HG03457 (cell line): ENCODE results near the gene NTMT1.

Experiments
- ATAC-seq: cut with Tn5 transposase; IDR thresholded peaks from one replicate; pipeline ENCODE4 v1.9.1; 2021; ENCODE audit warnings: moderate number of reproducible peaks; ENCODE audit not compliant: unreplicated experiment

The NTMT1 gene

DNA sequence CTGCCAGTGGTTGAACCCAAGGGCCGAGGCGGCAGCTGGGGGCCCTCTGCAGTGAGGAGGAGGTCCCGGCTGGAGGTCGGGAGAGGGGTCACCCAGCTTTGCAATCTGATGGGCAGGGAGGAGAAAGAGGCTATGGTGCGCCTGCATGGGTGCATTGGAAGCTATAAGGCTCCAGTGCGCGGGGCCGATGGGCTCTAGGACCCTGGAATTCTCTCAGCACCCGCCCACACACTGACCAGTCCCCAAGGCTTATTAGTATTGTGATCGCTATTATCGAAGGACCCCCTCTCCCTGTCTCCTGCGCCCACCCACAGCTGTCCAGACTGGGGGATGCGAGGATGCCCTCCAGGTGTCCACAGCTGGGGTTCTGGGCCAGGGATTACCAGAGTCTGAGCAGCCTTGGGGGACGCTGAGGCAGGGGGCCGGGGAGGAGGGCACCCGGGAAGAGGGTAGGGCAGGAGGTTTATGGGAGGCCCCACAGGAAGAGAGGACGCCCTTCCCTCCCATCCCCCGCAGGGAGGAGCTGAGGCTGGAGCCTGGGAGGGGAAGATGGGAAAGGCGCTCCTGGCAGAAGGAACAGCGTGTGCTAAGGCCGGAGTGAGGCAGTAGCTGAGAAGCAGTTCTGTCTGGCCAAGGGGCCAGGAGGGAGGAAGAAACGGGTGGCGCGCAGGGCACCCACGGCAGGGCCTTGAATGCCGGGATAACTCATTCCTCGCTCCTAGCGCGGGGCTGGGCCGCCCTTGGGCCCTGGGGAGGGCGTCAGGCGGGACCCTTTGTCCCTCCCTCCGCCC, 29.2 kb upstream of the NTMT1 start:
- no peak for ATAC-seq

DNA sequence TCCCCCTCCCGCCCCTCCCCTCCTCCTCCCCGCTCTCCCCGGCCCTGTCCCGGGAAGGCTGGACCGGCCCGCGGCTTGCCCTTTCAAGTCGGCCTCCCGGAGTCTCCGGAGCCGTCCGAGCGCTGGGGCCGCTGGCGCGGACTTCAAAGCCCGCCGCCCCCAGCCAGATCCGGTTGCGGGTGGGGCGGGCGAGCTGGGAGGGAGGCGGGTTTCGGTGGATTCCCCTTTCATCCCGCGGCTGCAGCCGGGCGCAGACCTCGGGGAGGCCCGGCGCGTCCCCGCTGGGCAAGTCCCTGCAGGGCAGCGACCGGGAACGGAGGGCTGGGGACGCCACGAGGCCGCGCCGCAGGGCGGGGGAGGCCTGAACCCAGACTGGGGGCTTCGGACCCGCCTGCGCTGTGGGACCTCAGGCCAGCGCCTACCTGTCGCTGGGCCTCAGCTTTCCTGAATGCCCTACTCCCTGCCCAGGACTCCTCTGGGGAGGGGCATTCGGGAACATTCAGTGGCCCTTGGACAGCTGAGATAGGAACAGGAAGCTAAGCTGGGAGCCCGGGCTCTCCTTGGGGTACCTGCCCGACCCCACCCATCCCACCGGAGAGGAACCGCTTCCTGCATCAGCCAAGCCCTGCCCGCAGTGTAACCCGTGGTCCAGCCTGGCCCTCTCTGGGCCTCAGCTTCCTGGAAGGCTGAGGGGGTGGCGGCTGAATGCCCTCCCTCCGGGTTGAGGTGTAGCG, 28.4 kb upstream of the NTMT1 start:
- no peak for ATAC-seq

DNA sequence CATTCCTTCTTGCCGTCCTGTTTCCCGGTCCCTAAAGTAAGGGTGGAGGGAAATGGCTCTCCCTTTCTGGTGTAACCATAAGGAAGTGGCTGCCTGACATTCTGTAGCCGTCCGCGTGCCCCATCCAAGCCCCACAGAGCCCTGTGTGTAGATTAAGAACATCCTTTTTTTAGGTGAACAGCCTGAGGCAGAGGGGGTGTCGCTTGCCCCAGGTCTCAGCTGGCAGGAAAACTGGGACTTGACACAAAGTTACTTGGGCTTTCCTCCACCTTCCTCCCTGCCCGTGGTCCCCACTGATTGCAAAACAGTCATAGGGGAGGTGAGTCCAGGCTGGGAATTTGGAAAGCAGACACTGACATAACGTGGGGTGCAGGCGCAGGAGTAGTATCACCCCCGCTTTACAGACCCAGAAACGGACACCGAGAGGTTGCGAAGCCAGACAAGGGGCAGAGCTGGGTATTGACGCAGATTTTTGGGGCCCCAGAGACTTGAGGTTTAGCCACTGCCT, 27.8 kb upstream of the NTMT1 start:
- no peak for ATAC-seq

DNA sequence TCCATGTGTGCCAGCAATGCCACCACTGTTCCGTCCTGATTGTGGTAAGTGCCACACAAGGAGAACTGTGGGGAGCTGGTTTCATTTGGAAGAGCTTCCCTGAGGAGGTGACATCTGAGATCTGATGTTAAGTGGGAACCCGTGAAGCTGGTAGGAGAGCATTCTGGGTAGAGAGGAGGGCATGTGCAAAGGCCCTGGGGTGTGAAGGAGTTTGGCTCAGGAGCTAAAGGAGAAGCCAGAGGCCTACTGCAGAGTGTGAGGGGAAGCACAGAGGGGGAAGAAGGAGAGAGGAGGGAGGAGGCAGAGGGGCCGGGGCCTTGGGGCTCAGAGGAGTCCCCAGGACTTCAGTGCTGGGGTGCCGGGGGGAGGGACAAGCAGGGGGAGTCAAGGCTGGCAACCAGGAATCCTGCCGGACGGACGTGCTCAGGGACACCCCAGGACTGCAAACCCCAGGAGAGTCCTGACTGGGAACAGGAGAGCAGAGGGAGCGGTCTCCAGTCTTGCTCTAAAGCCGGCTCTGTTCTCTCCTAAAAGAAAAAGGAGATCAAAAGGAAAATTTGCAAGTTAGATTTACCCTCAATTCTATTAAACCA, 24.8 kb upstream of the NTMT1 start:
- no peak for ATAC-seq

DNA sequence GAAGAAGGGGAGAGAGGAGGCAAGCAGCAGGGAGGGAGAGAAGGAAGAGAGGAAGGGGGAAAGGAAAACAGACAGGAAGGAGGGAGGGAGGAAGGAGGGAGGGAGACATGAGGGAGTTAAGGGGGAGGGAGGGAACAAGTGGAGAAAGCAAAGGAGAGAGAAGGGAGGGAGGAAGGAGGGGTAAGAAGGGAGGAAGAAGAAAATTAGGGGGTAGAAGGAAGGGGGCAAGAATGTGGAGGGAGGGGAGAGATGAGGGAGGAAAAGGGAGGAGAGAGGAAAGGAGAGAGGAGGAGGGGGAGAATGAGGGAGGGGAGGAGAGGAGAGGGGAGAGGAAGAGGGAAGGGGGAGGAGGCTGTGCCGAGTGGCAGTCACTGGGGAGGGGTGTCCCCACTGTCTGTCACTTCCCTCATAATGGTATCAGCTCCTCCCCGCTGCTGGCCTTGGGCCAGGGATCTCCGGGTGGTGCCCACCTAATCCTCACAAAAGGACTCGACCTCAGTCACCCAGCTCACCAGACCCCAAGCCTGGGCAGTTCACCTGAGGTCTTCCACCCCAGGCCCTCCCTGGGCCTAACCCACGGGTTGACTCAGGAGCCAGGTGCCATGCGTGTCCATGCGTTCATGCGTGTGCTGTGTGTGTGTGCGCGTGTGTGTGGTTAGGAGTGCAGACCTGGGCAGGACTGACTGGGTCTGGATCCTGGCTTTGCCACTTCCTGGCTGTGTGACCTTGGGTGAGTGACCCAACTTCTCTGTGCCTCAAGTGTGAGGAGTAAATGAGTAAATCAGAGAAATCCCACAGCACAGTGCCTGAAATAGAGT, 23.2 kb upstream of the NTMT1 start:
- no peak for ATAC-seq

DNA sequence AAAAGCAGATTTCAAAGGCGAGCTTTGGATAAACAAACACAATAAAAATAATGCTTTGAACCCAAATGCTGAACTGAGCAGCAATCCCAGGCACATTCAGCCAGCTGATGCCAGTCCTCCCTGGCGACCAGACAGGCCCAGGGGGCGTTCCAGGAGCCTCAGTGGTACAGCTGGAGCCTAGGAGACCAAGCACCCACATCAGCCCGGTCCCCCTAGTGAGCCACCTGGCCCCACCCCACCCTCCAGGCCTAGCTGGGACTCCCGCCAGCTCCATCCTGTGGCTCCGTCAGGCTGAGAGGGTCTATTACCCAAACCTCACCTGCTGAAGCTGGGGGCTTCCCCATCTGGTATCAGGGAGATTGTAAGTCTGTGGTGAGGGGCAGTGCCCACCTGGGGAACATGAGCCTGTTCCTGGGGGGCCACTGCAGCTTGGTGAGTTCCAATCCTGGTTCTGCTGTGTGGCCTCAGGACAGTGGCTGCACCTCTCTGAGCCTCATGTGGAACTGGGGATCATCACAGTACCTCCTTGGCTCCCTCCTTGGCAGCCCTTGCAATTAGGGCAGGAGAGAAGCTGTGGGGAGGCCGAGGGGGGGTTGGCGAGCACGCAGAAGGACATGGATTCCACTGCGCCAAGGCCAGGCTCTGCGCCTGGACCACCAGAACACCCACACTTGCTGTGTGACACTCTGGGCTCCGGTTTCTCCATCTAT, 21.8 kb upstream of the NTMT1 start:
- no peak for ATAC-seq

DNA sequence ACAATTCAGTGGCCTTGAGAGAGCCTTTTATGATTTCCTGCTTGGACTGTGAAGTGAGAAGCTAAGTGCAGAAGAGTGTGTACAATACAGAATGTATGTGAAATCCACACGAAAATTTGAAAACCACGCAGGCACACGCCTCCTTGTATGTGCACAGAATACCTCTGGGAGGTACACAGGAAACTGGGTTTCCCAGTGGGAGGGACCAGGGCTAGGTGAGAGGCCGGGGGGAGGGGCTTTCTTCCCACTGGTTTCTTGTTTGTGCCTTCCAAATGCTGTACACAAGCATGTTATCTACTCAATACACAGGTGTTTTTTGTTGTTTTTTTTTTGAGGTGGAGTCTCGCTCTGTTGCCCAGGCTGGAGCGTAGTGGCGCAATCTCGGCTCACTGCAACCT, 21.2 kb upstream of the NTMT1 start:
- no peak for ATAC-seq

DNA sequence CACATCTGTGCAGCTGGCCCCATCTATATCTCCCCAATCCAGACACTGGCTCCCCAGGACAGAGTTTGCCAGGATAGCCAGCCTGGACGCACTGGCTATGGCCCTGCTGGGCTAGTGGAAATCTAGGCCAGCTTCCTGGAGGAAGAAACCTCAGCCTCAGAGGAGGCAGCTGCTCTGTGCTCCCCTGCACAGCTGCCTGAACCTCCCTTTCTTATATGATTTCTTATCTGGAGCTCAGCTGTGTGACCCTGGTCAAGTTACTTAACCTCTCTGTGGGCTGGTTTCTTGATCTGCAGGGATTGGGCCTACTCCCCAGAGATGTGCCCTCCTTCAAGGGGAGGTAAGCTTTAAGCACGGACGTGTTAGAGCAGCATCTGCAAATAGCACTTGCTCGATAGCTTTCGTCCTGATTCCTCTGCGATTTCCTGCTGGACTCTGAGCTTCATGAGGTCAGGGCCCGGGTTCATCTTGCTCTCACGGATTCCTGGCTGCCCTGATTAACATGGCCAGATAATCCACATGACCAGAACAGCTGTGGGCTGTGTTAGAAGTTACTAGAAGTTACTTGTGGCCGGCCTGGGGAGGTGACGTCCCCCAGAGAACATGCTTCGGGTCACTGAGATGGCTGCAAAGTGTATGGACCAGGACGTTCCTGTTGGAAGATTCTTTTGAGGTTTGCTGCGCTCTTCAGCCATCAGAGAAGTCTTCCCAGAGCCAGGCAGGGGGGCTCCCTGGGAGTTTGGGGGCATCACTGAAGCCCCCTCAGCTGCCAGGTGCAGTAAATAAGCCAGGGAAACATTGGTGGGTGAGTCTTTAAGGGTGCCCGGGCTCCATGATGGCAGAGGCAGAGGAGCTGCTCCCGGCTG, 19.6 kb upstream of the NTMT1 start:
- ATAC-seq = no peak

DNA sequence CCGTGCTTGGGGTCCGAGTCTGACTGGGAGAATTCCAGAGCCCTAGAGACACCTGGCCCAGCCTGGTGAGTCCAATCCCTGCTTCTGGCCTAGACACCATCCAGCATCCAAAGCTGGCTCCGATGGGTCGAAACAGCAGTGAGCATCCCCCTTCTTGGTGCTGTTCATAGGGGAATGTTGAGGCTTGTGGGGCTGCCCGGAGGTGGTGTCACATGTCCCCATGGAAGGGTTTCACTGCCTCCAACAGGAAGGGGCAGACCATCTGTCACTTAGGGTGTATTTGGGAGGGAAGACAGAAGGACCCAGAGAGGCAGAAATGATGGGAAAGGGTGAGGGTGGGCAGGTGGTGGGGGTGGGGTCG, 19.0 kb upstream of the NTMT1 start:
- no peak for ATAC-seq

DNA sequence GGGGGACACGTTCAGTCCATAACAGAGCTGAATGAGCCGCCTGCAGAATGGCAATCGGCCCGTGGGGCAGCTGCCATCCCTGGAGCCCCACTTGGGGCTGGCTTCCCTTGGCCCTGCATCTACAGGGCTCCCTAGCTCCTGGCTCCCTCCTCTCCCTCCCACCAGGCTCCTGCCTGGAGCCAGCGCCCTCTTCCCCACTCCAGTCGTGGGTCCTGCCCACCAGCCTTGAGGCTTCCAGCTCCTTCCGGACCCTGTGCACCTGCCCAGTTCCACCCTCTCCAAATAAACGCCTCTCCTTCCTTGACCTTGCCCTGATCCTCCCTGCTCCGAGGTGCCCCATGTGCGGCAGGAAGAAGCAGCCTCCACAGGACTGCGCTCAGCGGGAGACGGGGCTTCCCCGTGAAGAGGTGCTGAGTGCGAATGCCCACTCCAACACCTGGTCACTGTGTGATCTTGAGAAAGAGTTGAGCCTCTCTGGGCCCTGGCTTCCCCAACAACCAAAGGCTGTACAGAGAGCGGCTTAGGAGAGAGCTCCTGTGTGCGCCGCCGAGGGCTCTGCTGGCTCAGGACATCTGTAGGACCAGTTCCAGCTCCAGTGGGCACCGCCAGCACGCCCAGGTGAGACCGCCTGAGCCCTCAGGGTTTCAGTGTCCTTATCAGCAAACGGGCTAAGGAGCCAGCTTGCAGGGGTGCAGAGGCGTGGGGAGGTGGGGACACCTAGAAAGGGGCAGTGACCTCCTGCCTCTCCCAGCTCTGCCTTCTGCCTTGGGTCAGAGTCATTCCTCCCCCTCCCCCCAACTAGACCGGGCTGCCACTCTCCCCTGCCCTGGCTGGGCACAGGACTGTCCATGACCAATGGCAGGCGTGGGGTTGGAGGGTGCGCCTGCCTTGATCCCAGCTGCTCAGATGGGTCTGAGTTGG, 17.1 kb upstream of the NTMT1 start:
- no peak for ATAC-seq

DNA sequence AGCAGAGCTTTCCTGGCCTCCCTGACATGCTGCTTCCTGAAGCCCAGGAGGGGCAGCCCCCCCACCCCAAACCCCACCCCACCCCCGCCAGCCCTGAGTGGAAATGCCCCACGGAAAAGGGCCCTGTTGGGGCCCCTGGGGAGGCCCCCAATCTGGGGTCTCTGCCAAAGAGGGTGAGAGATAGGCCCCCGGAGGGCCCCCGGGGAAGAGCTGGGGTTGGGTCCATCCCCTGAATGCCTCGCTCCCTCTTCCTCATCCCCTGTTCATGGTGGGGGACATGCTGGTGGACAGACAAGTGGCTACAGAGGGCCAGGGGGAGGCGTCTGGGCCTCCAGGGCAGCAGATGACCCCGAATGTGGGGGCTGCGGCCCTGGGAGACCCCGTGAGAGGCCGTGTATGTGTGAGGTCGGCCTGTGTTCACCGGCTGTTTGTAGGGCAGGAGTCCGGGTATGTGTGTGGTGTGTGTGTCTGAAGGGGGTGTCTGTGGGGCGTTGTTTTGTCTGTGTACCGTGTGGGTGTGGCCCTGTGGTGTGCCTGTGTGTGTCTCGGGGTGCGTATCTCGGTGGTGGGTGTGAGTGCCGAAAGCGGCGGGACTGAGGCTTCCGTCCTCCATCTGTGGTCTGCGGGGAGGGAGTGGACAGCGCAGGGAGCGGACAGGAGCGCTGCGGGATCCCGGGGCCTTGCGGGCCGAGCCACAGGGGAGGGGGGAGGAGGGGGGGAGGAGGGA, 16.3 kb upstream of the NTMT1 start:
- no peak for ATAC-seq

DNA sequence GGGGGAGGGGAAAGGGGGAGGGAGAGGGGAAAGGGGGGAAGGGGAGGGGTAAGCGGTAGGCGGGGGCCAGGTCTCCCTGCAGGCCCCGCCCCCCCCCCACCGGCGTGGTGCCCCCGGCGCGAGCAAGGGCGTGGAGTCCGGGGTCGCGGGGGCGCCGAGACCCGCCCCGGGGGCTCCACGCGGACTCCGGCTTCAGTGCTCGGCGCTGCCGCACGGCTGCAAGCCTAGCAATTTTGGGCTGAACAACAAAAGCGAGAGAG, 15.8 kb upstream of the NTMT1 start:
- ATAC-seq = no peak

DNA sequence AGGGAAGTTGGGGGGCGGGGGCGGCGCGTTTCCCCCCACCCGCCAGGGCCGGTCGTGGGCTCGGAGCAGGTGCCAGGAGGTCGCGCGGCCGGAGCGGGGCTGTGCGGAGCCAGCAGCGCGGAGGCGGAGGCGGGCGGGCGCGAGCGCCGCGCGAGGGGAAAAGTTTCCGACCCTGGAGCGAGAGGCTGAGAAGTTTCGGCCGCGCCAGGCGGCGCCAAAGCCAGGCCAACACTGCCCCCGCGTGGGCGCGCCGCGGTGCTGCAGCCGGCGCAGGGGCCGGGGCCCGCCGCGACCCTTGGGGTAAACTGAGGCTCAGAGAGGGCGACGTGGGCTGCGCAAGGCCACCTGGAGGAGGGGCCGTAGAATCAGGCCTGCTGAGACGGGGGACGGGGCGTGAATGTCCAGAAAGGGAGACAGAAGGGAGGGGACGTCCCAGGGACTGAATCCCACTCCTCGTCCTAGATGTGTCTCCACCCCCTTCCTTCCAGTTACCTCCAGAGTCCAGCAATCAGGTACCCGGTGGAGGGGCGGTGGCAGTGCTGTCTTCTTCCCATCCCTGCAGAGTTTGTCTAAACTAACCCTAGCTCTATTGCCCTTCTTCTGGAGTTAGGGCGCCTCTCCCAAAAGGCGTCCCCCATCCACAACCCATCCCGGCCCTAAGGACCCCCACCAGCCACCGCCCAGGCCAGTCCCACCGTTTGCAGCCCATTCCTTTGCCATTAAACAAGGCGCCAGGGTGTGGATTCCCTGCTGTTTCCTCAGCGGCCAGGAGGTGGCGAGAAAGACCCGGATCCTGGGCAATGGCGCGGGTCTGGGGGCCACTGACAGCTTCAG, 15.3 kb upstream of the NTMT1 start:
- ATAC-seq = no peak

DNA sequence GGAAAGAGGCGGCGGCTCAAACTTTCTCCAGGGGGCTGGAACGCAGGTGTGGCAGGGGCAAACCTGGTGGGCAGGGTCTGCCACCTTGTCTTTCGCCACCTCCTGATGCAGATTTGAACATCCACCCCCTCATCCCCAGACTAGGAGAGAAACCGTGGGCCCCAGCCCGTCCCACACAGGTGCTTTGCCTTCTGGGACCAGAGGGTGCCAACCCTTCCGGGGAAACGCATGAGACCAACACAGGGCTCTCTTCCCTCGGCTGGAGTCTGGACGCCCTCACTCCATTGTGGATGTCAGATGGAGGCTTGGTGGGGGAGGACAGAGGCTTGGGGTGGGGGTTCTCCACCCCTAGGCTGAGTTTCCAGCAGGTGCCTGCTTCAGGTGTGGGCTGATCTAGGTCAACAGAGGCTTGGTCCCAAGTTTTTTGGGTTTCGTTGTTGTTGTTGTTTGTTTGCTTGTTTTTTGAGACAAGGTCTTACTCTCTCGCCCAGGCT, 14.6 kb upstream of the NTMT1 start:
- ATAC-seq = no peak

DNA sequence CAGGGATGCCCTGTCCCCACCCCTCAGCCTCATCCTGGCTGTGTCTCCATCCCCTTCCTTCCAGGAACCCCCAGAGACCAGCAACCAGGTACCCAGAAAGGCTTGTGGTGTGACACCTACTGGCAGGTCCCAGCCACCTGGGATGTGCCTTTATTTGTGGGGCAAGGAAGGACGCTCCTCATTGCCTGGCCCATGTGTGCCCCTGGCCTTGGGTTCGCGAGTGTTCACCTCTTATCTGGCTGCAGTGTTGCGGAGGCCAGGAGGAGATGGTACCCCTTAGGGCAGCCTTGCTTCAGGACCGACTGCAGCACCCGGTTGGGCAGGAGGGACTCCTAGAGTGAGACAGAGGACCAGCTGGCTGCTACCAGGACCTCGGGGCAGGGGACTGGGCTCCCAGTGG, 13.8 kb upstream of the NTMT1 start:
- ATAC-seq = no peak

DNA sequence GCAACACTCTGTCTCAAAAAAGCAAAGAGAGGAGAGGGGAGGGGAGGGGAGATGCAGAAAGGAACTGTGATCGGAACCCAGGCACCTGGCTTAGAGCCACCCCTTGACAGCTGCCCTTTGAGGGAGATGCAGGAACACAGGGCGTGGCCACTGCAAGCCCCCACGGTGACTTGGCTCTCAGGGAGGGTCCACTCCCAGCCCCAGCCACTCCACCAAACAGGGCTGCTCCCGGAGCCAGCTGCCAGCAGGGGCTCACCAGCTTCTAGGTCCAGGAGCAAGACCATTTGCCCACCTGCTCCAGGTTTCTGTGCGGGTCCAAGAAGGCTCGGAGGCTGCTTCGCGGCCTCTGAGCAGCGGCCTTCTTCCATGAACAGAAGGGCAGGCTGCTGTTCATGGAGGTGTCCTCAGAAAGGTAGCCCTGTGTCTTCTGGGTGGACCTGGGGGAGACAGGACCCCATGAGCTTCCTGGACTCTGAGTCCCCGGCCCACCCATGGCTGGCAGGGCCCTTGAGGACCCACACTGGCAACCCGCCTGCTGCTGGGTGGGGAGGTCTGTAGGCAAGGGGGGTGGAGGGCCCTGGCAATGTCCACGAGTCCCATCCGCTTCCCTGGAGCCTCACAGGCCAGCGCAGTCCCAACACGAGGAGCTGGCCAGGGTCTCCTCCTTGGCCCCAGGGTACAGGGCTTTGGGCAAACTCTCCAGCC, 13.0 kb upstream of the NTMT1 start:
- no peak for ATAC-seq
